HUDEP-2 (cell line): ENCODE results near the gene GNG12.

Experiments used
- DNase-seq, 76 experiments: peaks; one replicate each; lab custom pipeline; 2025; ENCODE audit not compliant: unreplicated experiment in 76 of 76; lab: John Stamatoyannopoulos, UW

Gene GNG12

GRCh38 chr1:67816506-67816905 lies 16.8 kb downstream of the GNG12 start:
- no peak for DNase-seq

DNA sequence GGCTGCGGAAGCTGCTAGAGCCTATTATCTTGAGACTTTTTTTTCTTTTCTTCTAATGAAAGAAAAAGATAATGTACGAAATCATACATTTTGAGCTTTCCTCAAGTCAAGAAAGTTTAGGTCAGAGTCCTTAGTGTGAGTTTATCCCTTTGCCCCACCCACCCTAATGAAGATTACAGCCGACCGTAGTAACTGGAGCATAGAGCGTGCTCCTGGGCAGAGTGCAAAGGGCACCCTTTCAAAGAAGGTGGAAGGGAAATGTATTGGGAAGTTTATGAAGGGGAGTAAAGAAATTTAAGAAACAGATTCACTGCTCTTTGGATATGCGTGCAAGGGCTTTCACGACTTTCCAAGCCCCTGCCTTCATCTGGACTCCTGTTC lies 17.2 kb downstream of the GNG12 start:
- no peak for DNase-seq

DNA sequence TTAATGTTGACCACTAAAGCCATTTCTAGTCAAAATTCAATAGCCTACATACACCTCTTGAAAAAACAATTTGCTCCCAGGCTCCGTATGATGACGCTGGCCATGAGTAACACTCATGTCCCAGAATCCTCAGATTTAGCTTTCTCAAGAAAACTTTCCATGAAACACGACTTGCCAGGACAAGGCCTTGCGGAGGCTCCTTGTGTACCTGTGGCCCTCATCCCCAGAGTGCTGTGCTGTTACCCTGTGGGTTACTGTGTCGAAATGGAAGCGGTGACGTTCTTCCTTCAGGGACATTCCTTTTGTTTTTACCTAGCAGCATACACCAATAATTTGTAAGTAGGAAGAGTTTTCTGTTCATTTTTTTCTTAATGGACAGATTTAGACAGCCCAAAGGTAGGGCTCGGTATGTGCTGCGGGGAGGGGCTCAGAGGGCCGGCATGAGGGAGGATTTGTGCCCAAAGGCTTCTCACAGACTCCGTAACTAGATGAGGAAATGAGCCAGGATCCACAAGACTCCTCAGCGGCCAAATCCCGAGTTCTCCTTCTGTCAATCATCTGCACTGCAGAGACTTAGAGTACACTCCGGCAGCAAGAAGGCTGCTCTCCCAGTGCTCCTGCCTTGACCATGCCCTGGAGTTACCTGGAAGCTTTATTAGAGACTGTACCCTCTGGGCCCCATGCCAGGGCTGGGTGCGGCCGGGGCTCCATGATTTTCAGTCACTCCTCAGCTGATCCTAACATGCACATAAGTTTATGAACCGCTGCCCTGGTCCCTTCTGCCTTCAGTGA lies 17.8 kb downstream of the GNG12 start:
- DNase-seq = no peak

DNA sequence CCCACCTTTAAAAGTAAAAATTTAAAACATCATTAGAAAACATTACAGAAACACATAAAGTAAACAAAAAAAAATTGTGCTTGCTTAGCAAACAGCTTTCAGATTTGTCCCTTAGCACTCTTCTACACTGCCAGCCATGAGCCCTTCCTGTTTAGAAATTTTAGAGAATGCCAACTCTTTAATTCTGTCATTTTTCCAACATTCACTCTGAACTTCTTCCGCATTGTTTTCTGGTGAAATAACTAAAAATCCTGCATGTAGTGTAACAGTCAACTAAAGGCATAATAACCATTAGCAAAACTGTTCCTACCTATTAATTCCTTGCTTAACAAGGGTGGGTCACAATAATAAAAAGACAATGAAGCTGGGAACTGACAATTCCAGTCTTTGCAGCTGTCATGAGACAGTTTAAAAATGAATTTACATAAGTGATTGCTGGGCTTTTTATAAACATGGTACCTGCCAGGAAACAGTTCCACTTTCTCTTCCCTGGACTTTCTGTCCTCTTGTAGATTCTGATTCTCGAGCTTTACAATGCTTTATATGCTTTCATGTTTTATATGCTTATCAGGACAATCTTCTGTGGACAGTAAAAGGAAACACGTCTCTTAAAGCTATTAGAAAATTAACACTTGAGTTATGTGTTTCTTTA lies 19.0 kb downstream of the GNG12 start:
- no peak for DNase-seq

- no peak for DNase-seq
Observed at GRCh38 chr1:67812226-67812625, 21.0 kb downstream of the GNG12 start.

DNA sequence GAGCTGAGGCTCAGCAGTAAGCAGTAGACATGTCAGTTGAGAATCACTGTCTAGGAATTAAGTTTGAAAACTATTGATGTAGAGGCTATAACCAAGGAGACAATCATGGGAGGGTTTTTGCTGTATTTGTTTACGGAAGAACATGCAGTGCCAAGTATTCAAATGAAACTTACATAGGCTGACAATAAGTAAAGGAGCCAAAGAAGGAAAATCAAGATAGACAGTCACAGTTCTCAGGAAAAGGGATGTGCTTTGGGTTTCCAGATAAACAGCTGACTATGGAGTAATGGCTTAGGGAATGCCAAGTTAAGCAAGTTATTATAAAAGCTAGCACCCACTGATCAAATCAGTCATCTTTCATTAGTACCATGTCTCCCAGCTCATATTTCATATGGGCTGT lies 21.5 kb downstream of the GNG12 start:
- no peak for DNase-seq

- DNase-seq = no peak
Observed at GRCh38 chr1:67809887-67810286, 23.4 kb downstream of the GNG12 start.

- DNase-seq = no peak
Observed at GRCh38 chr1:67807282-67807681, 26.0 kb downstream of the GNG12 start.

DNA sequence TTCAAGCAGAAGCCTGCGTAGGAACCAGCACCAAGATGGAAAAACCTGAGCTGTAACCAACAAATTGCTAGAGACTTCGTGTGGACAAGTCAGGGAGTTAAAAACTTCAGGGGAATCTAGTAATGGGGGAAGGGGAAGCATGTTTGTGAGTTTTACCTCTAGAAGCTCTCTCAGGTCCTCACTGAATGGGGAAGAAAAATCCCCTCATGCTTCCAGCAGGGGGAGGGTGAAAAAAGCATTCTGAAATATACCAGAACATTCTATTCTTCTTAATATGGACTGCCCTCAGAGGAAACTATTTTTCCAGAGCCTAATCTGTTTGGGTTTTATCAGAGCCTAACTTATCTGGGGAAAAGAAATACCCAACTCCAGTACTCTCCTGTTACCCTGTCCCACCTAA lies 28.6 kb downstream of the GNG12 start:
- DNase-seq = no peak

GRCh38 chr1:67803380-67804279 lies 29.6 kb downstream of the GNG12 start:
- no peak for DNase-seq

- DNase-seq = no peak
Observed at GRCh38 chr1:67802565-67802964, 30.7 kb downstream of the GNG12 start.

GRCh38 chr1:67801903-67802302 lies 31.4 kb downstream of the GNG12 start:
- DNase-seq = no peak

- DNase-seq = no peak
Observed at GRCh38 chr1:67795179-67795912, 37.9 kb downstream of the GNG12 start.

- DNase-seq = no peak
Observed at GRCh38 chr1:67793562-67793961, 39.7 kb downstream of the GNG12 start.

- DNase-seq = no peak
Observed at GRCh38 chr1:67792741-67793458, 40.4 kb downstream of the GNG12 start.

- no peak for DNase-seq
Observed at GRCh38 chr1:67792103-67792502, 41.2 kb downstream of the GNG12 start.

- no peak for DNase-seq
Observed at GRCh38 chr1:67791686-67792085, 41.6 kb downstream of the GNG12 start.

- DNase-seq = no peak
Observed at GRCh38 chr1:67791261-67791660, 42.0 kb downstream of the GNG12 start.

GRCh38 chr1:67790201-67790692 lies 43.0 kb downstream of the GNG12 start:
- no peak for DNase-seq

GRCh38 chr1:67789551-67789950 lies 43.7 kb downstream of the GNG12 start:
- DNase-seq = no peak
